GM23338 (cell line): ENCODE measurements around the gene ZNF148. TPM values are rescaled to one million over a fixed set of nuclear protein-coding genes. Genes with fewer than 3 reads are reported as not detected.

Experiments
- ATAC-seq: fragments of 200-7000 bp; cut with Tn5 transposase; 3 replicates; pipeline ENCODE4 v1.9.1; 2020
- DNase-seq: peaks from one replicate; pipeline ENCODE4 v3.0.0-alpha.2; 2015; ENCODE audit warnings: low spot score
- H2AFZ ChIP-seq: fragments of 200-600 bp; sonication (generic); 2 replicates; pipeline ENCODE4 v1.8.0; 2016; ENCODE audit warnings: antibody characterized with exemption, mild to moderate bottlenecking, moderate library complexity
- H3F3A ChIP-seq: fragments of 200-600 bp; sonication (generic); replicated peaks from 2 replicates; pipeline ENCODE4 v1.8.0; 2017; ENCODE audit warnings: antibody characterized with exemption, mixed run types, low read depth
- H3K27ac ChIP-seq: fragments of 200-600 bp; sonication (generic); 2 replicates; pipeline ENCODE4 v1.6.1; 2016; ENCODE audit warnings: low read depth
- H3K27me3 ChIP-seq: fragments of 200-600 bp; sonication (generic); 2 replicates; pipeline ENCODE4 v1.8.0; 2016; ENCODE audit warnings: mild to moderate bottlenecking, mixed run types, moderate library complexity; ENCODE audit not compliant: insufficient read depth
- H3K36me3 ChIP-seq: fragments of 200-600 bp; sonication (generic); 2 replicates; pipeline ENCODE4 v1.8.0; 2016; ENCODE audit warnings: mild to moderate bottlenecking; ENCODE audit not compliant: insufficient read depth
- H3K4me1 ChIP-seq: fragments of 200-600 bp; sonication (generic); 2 replicates; pipeline ENCODE4 v1.8.0; 2016; ENCODE audit warnings: mild to moderate bottlenecking, moderate library complexity; ENCODE audit not compliant: insufficient read depth
- H3K4me2 ChIP-seq: fragments of 200-600 bp; sonication (generic); 2 replicates; pipeline ENCODE4 v1.7.1; 2017; ENCODE audit warnings: mixed run types
- H3K4me3 ChIP-seq: fragments of 200-600 bp; sonication (generic); 2 replicates; pipeline ENCODE4 v1.6.1; 2016; ENCODE audit warnings: mixed run types
- H3K79me2 ChIP-seq: fragments of 200-600 bp; sonication (generic); replicated peaks from 2 replicates; pipeline ENCODE4 v1.8.0; 2017; ENCODE audit warnings: mild to moderate bottlenecking; ENCODE audit not compliant: insufficient read depth
- H3K9me2 ChIP-seq: fragments of 200-600 bp; sonication (generic); 2 replicates; pipeline ENCODE4 v1.8.0; 2017; ENCODE audit not compliant: insufficient read depth
- H4K20me1 ChIP-seq: fragments of 200-600 bp; sonication (generic); replicated peaks from 2 replicates; pipeline ENCODE4 v1.8.0; 2017; ENCODE audit warnings: mild to moderate bottlenecking; ENCODE audit not compliant: insufficient read depth
- H3K27ac Mint-ChIP-seq: 2 replicates; pipeline ENCODE4 v1.8.0; 2020; ENCODE audit warnings: inconsistent platforms, mild to moderate bottlenecking, moderate library complexity, mixed read lengths
- H3K27me3 Mint-ChIP-seq: 3 replicates; pipeline ENCODE4 v1.8.0; 2022; ENCODE audit warnings: low read depth, mild to moderate bottlenecking, moderate library complexity, mixed read lengths, inconsistent platforms; ENCODE audit not compliant: insufficient read depth, poor library complexity
- H3K36me3 Mint-ChIP-seq: 3 replicates; pipeline ENCODE4 v1.8.0; 2021; ENCODE audit warnings: low read depth, mild to moderate bottlenecking, inconsistent platforms, moderate library complexity, mixed read lengths
- H3K4me1 Mint-ChIP-seq: 3 replicates; pipeline ENCODE4 v1.8.0; 2020; ENCODE audit warnings: mild to moderate bottlenecking, inconsistent platforms, mixed read lengths
- H3K4me3 Mint-ChIP-seq: 3 replicates; pipeline ENCODE4 v1.8.0; 2021; ENCODE audit warnings: moderate library complexity, mild to moderate bottlenecking, inconsistent platforms, mixed read lengths
- H3K9me3 Mint-ChIP-seq: 3 replicates; pipeline ENCODE4 v1.8.0; 2020; ENCODE audit warnings: moderate library complexity, mild to moderate bottlenecking, inconsistent platforms, mixed read lengths
- CREB1 ChIP-seq: fragments of 250-450 bp; sonication (Bioruptor Pico); IDR thresholded peaks from 2 replicates; pipeline ENCODE4 v1.5.0; 2020; ENCODE audit warnings: low read depth, mild to moderate bottlenecking, moderate library complexity
- CTCF ChIP-seq, 2 experiments: fragments of 200-600 bp in 1 of 2; sonication (generic) in 1 of 2; conservative IDR thresholded peaks; 2 replicates each; pipeline versions ENCODE4 v1.5.1 to v1.6.1; 2016 to 2017; ENCODE audit warnings: antibody characterized with exemption in 2 of 2, low read depth in 2 of 2, mild to moderate bottlenecking in 2 of 2, moderate library complexity in 1 of 2
- EZH2 ChIP-seq: fragments of 200-600 bp; sonication (generic); IDR thresholded peaks from one replicate; pipeline ENCODE4 v1.8.0; 2017; ENCODE audit warnings: antibody characterized with exemption, mild to moderate bottlenecking, low read depth; ENCODE audit not compliant: unreplicated experiment
- JUNB ChIP-seq: IDR thresholded peaks from one replicate; pipeline ENCODE4 v1.6.1; 2016; ENCODE audit warnings: antibody characterized with exemption; ENCODE audit not compliant: unreplicated experiment
- POLR2AphosphoS5 ChIP-seq: IDR thresholded peaks from 2 replicates; pipeline ENCODE4 v1.6.1; 2016; ENCODE audit warnings: antibody characterized with exemption, low read depth
- STAT1 ChIP-seq: IDR thresholded peaks from one replicate; pipeline ENCODE4 v1.6.1; 2016; ENCODE audit warnings: antibody characterized with exemption; ENCODE audit not compliant: unreplicated experiment
- ZNF114 ChIP-seq: fragments of 250-450 bp; sonication (Bioruptor Pico); IDR thresholded peaks from 2 replicates; pipeline ENCODE4 v1.5.0; 2020; ENCODE audit warnings: mild to moderate bottlenecking, moderate library complexity
- ZNF331 ChIP-seq: fragments of 250-450 bp; sonication (Bioruptor Pico); IDR thresholded peaks from 2 replicates; pipeline ENCODE4 v1.5.0; 2020; ENCODE audit warnings: low read depth, mild to moderate bottlenecking, moderate library complexity
- ZNF462 ChIP-seq: fragments of 250-450 bp; sonication (Bioruptor Pico); IDR thresholded peaks from 2 replicates; pipeline ENCODE4 v1.5.0; 2020; ENCODE audit warnings: mild to moderate bottlenecking, moderate library complexity
- polyA plus RNA-seq: library from polyadenylated mRNA; unstranded; fragments of >200 nt; fragmentation: Nextera tagmentation; extraction: Ambion mirVana; gene quantifications from 2 replicates; pipeline ENCODE4 v1.2.1, GENCODE V29; 2016
- total RNA-seq: library from RNA; depleted of rRNA; stranded (reverse); fragments of >200 nt; shearing (Covaris generic); gene quantifications from 2 replicates; pipeline ENCODE4 v1.2.3, GENCODE V29; 2014

ZNF148 gene
- total and polyA plus RNA-seq, 2 experiments from 2014 or later: 13.9 to 16.9 TPM

GRCh38 chr3:125351814-125352456, 23.2 kb downstream of the ZNF148 start:
- peaks cover 9% of the 10 kb centered on the region for H3K4me1 Mint-ChIP-seq

GRCh38 chr3:125351152-125351551, 24.0 kb downstream of the ZNF148 start:
- peaks cover 100% of the 10 kb centered on the region for H3K79me2 ChIP-seq
- no peak for ATAC-seq

More at GRCh38 chr3:125351814-125352456, 23.2 kb downstream of the ZNF148 start:
- Histone ChIP-seq H3K9me2 (no peaks in the 10 kb centered on the region), H3K4me1 (0 out of 2 replicates have a peak, but pooled peaks cover 5% of the 10 kb centered on the region), H3K36me3 (no peaks in the 10 kb centered on the region), H2AFZ (no peak overlapping the region), H3F3A (no peaks in the 10 kb centered on the region), H3K79me2 (peaks cover 100% of the 10 kb centered on the region), H3K27me3 (no peaks in the 10 kb centered on the region), H3K4me3 (no peak overlapping the region), H3K27ac (no peak overlapping the region), H4K20me1 (peaks cover 22% of the 10 kb centered on the region), H3K4me2 (no peak overlapping the region)
- DNase-seq: no peak
- peaks cover 1% of the 10 kb centered on the region for H3K27me3 Mint-ChIP-seq
- peaks cover 12% of the 10 kb centered on the region; the same call in 2 of the 3 replicates for H3K36me3 Mint-ChIP-seq
- no peak overlapping the region for H3K4me3 Mint-ChIP-seq
- TF ChIP-seq JUNB (no peak), CREB1 (CRISPR knock-in tag) (no peak), POLR2AphosphoS5 (no peak)
- H3K27ac Mint-ChIP-seq: peak overlapping the region; percentile 59; the same call in 1 of the 2 replicates
- no peak for ATAC-seq
- H3K9me3 Mint-ChIP-seq: peaks cover 6% of the 10 kb centered on the region; the same call in 2 of the 3 replicates

GRCh38 chr3:125350597-125350996, 24.5 kb downstream of the ZNF148 start:
- no peak overlapping the region for H3K4me3 ChIP-seq
- no peaks in the 10 kb centered on the region for H3K36me3 ChIP-seq
- H3F3A ChIP-seq: no peaks in the 10 kb centered on the region
- Mint-ChIP-seq H3K27me3 (peaks cover 1% of the 10 kb centered on the region), H3K36me3 (peaks cover 22% of the 10 kb centered on the region), H3K27ac (peak overlapping the region; percentile 45; the same call in 1 of the 2 replicates), H3K4me1 (no peaks in the 10 kb centered on the region), H3K9me3 (peaks cover 12% of the 10 kb centered on the region; the same call in 2 of the 3 replicates), H3K4me3 (no peak overlapping the region)
- DNase-seq (no peak), ATAC-seq (no peak)
- no peaks in the 10 kb centered on the region for H3K4me1 ChIP-seq
- no peak overlapping the region for H3K27ac ChIP-seq
- peaks cover 100% of the 10 kb centered on the region for H3K79me2 ChIP-seq
- peaks cover 13% of the 10 kb centered on the region; the same call in 1 of the 2 replicates for H4K20me1 ChIP-seq
- no peaks in the 10 kb centered on the region for H3K9me2 ChIP-seq
- no peak overlapping the region for H3K4me2 ChIP-seq
- no peak overlapping the region for H2AFZ ChIP-seq
- H3K27me3 ChIP-seq: no peaks in the 10 kb centered on the region
- no peak for TF ChIP-seq CTCF (conservative IDR thresholded peaks at IDR 0.05; ENCODE audit: low read depth in 2 of 2)
- TF ChIP-seq ZNF462 (CRISPR knock-in tag): no peak
- TF ChIP-seq POLR2AphosphoS5: no peak
- TF ChIP-seq STAT1: no peak

More at GRCh38 chr3:125351152-125351551, 24.0 kb downstream of the ZNF148 start:
- Histone ChIP-seq H3K27me3 (no peaks in the 10 kb centered on the region), H3K4me2 (no peak overlapping the region), H3K36me3 (no peaks in the 10 kb centered on the region), H3K4me3 (no peak overlapping the region), H4K20me1 (peaks cover 17% of the 10 kb centered on the region), H2AFZ (no peak overlapping the region), H3K9me2 (no peaks in the 10 kb centered on the region), H3K27ac (no peak overlapping the region), H3F3A (no peaks in the 10 kb centered on the region), H3K4me1 (no peaks in the 10 kb centered on the region)
- peak overlapping the region; percentile 45; the same call in 1 of the 2 replicates for H3K27ac Mint-ChIP-seq
- H3K4me1 Mint-ChIP-seq: peaks cover 4% of the 10 kb centered on the region
- peaks cover 8% of the 10 kb centered on the region; the same call in 2 of the 3 replicates for H3K9me3 Mint-ChIP-seq
- peaks cover 1% of the 10 kb centered on the region for H3K27me3 Mint-ChIP-seq
- H3K36me3 Mint-ChIP-seq: peaks cover 16% of the 10 kb centered on the region
- H3K4me3 Mint-ChIP-seq: no peak overlapping the region
- TF ChIP-seq ZNF331 (CRISPR knock-in tag) (no peak), EZH2 (no peak), ZNF114 (CRISPR knock-in tag) (no peak), JUNB (no peak)
- DNase-seq: no peak
